Liver (tissue), 9 donors: ENCODE data around the gene CAVIN2. TPM values are rescaled to one million over a fixed set of nuclear protein-coding genes. Genes with fewer than 3 reads are reported as not detected.

ENCODE experiments used
- DNase-seq: peaks from one replicate; pipeline ENCODE4 v3.0.0-alpha.2; 2017; ENCODE audit warnings: low spot score
- H3K27ac ChIP-seq, 2 donors: one replicate each; pipeline ENCODE4 v1.7.0; 2013; ENCODE audit warnings: inconsistent platforms in 2 of 2, low read length in 2 of 2, control low read depth in 1 of 2, low read depth in 1 of 2, mild to moderate bottlenecking in 1 of 2
- H3K27me3 ChIP-seq, 4 donors: one replicate each; pipeline versions ENCODE4 v1.6.1 to v1.7.0; 2013; ENCODE audit warnings: low read length in 3 of 4, inconsistent platforms in 1 of 4, mild to moderate bottlenecking in 1 of 4, moderate library complexity in 1 of 4; ENCODE audit not compliant: control insufficient read depth in 4 of 4, insufficient read depth in 4 of 4
- H3K36me3 ChIP-seq, 4 donors: one replicate each; pipeline versions ENCODE4 v1.6.1 to v1.7.0; 2013; ENCODE audit warnings: low read length in 3 of 4, mild to moderate bottlenecking in 3 of 4, low read depth in 1 of 4, moderate library complexity in 1 of 4; ENCODE audit not compliant: control insufficient read depth in 4 of 4, insufficient read depth in 3 of 4
- H3K4me1 ChIP-seq, 4 donors: one replicate each; pipeline versions ENCODE4 v1.6.1 to v1.7.0; 2013; ENCODE audit warnings: low read length in 3 of 4, mild to moderate bottlenecking in 3 of 4, moderate library complexity in 1 of 4; ENCODE audit not compliant: control insufficient read depth in 4 of 4, insufficient read depth in 4 of 4
- H3K4me3 ChIP-seq, 3 donors: one replicate each; pipeline versions ENCODE4 v1.6.1 to v1.7.0; 2013; ENCODE audit warnings: low read length in 3 of 3, control low read depth in 1 of 3, low read depth in 1 of 3, mild to moderate bottlenecking in 1 of 3
- H3K9ac ChIP-seq, 2 donors: one replicate each; pipeline ENCODE4 v1.7.0; 2013; ENCODE audit warnings: low read length in 2 of 2, mild to moderate bottlenecking in 2 of 2, moderate library complexity in 2 of 2, control low read depth in 1 of 2, low read depth in 1 of 2
- H3K9me3 ChIP-seq, 4 donors: one replicate each; pipeline versions ENCODE4 v1.6.1 to v1.7.0; 2013; ENCODE audit warnings: low read length in 3 of 4; ENCODE audit not compliant: control insufficient read depth in 4 of 4
- FOXA1 ChIP-seq: IDR thresholded peaks from 2 replicates; pipeline ENCODE4 v1.6.1; 2016; ENCODE audit warnings: antibody characterized with exemption
- FOXA2 ChIP-seq: IDR thresholded peaks from 2 replicates; pipeline ENCODE4 v1.6.1; 2016; ENCODE audit warnings: antibody characterized with exemption
- GABPA ChIP-seq, 2 donors: IDR thresholded peaks in 1 of 2; conservative IDR thresholded peaks in 1 of 2; 2 replicates each; pipeline ENCODE4 v1.6.1; 2016; ENCODE audit warnings: antibody characterized with exemption in 2 of 2, mild to moderate bottlenecking in 1 of 2, moderate library complexity in 1 of 2
- HNF4A ChIP-seq, 2 donors: conservative IDR thresholded peaks; 2 replicates each; pipeline ENCODE4 v1.6.1; 2016; ENCODE audit warnings: antibody characterized with exemption in 2 of 2, mild to moderate bottlenecking in 2 of 2
- HNF4G ChIP-seq: IDR thresholded peaks from 2 replicates; pipeline ENCODE4 v1.6.1; 2016; ENCODE audit warnings: antibody characterized with exemption
- JUND ChIP-seq, 2 donors: IDR thresholded peaks; 2 replicates each; pipeline ENCODE4 v1.6.1; 2016; ENCODE audit warnings: antibody characterized with exemption in 2 of 2
- NR2F2 ChIP-seq: IDR thresholded peaks from 2 replicates; pipeline ENCODE4 v1.6.1; 2016; ENCODE audit warnings: antibody characterized with exemption
- RAD21 ChIP-seq, 2 donors: IDR thresholded peaks; 2 replicates each; pipeline ENCODE4 v1.6.1; 2016; ENCODE audit warnings: antibody characterized with exemption in 2 of 2, mild to moderate bottlenecking in 2 of 2
- SP1 ChIP-seq: IDR thresholded peaks from 2 replicates; pipeline ENCODE4 v1.6.1; 2018; ENCODE audit warnings: antibody characterized with exemption, mild to moderate bottlenecking
- TAF1 ChIP-seq: conservative IDR thresholded peaks from 2 replicates; pipeline ENCODE4 v1.6.1; 2016; ENCODE audit warnings: antibody characterized with exemption, mild to moderate bottlenecking
- ZBTB33 ChIP-seq: IDR thresholded peaks from 2 replicates; pipeline ENCODE4 v1.6.1; 2016; ENCODE audit warnings: antibody characterized with exemption
- WGBS: extraction: QIAGEN DNeasy Blood & Tissue Kit; methylation state at CpG from one replicate; pipeline ENCODE4 v1.1.7; 2013; 5-methylcytosine and 5-hydroxymethylcytosine counted together
- polyA plus RNA-seq, 2 donors: library from polyadenylated mRNA; stranded (reverse) in 1 of 2; unstranded in 1 of 2; fragments of 200-250 nt in 1 of 2; fragments of >200 nt in 1 of 2; fragmentation: Nextera tagmentation in 1 of 2; extraction: Ambion mirVana in 1 of 2; gene quantifications; one replicate each; pipeline versions ENCODE4 v1.2.1 to v1.2.3, GENCODE V29; 2013 to 2015
- total RNA-seq, 2 donors: library from RNA; depleted of rRNA; stranded (reverse); fragments of >200 nt; gene quantifications; one replicate each; pipeline ENCODE4 v1.2.3, GENCODE V29; 2014
- TF ChIP-seq, protein P1 (sequence below): IDR thresholded peaks from 2 replicates; pipeline ENCODE4 v1.6.1; 2016; ENCODE audit warnings: antibody characterized with exemption, mild to moderate bottlenecking
- TF ChIP-seq, protein P2 (sequence below): IDR thresholded peaks from 2 replicates; pipeline ENCODE4 v1.6.1; 2016; ENCODE audit warnings: antibody characterized with exemption
- donor health status: healthy.
- donor health status: healthy.
- donor health status: healthy.
- donor health status: healthy.
- donor health status: healthy.

Gene CAVIN2
- total and polyA plus RNA-seq, 4 donors: 13.3 to 20.7 (median 14.0) TPM

DNA sequence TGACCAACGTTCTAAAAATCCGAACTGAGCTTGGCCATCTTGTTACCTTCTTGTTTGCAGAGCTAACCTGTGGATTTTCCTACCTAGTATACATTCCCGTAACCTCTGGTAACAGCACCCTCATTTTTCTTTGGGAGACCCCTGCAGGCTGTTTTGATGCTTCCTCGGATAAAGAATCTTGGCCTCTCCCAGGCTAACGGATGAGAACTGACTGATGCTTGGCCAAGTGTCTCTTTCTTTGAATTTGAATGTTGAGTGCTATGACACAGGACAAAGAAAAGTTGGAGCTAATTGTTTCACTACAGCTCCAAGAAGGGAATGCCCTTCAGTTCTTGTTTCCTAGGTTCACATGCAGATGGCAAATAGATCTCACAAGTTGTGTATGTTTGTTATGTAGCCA lies 19.3 kb upstream of the CAVIN2 start:
- H3K36me3 ChIP-seq: no peaks in the 10 kb centered on the region
- H3K9ac ChIP-seq: no peak overlapping the region
- peak overlapping the region; percentile 47 to 80 for H3K27ac ChIP-seq
- H3K4me1 ChIP-seq: peaks cover 0 to 5% (median 1%) of the 10 kb centered on the region in 4 donors
- H3K9me3 ChIP-seq: no peaks in the 10 kb centered on the region
- no peak for DNase-seq
- H3K4me3 ChIP-seq: no peak overlapping the region
- TF ChIP-seq, protein P1, sequence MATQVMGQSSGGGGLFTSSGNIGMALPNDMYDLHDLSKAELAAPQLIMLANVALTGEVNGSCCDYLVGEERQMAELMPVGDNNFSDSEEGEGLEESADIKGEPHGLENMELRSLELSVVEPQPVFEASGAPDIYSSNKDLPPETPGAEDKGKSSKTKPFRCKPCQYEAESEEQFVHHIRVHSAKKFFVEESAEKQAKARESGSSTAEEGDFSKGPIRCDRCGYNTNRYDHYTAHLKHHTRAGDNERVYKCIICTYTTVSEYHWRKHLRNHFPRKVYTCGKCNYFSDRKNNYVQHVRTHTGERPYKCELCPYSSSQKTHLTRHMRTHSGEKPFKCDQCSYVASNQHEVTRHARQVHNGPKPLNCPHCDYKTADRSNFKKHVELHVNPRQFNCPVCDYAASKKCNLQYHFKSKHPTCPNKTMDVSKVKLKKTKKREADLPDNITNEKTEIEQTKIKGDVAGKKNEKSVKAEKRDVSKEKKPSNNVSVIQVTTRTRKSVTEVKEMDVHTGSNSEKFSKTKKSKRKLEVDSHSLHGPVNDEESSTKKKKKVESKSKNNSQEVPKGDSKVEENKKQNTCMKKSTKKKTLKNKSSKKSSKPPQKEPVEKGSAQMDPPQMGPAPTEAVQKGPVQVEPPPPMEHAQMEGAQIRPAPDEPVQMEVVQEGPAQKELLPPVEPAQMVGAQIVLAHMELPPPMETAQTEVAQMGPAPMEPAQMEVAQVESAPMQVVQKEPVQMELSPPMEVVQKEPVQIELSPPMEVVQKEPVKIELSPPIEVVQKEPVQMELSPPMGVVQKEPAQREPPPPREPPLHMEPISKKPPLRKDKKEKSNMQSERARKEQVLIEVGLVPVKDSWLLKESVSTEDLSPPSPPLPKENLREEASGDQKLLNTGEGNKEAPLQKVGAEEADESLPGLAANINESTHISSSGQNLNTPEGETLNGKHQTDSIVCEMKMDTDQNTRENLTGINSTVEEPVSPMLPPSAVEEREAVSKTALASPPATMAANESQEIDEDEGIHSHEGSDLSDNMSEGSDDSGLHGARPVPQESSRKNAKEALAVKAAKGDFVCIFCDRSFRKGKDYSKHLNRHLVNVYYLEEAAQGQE: no peak
- TF ChIP-seq HNF4G: no peak
- TF ChIP-seq JUND (IDR thresholded peaks at IDR 0.05): no peak
- TF ChIP-seq FOXA1: no peak
- TF ChIP-seq GABPA (IDR thresholded peaks at IDR 0.05 in 1 of 2, conservative IDR thresholded peaks at IDR 0.05 in 1 of 2): no peak
- TF ChIP-seq SP1: no peak
- no peak for TF ChIP-seq NR2F2
- no peak for TF ChIP-seq TAF1
- TF ChIP-seq, protein P2, sequence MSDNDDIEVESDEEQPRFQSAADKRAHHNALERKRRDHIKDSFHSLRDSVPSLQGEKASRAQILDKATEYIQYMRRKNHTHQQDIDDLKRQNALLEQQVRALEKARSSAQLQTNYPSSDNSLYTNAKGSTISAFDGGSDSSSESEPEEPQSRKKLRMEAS: no peak
- TF ChIP-seq RAD21 (IDR thresholded peaks at IDR 0.05): no peak
- TF ChIP-seq FOXA2: no peak
- 88% methylated on average over 5 of the region's 5 CpGs for WGBS
- no peaks in the 10 kb centered on the region for H3K27me3 ChIP-seq

DNA sequence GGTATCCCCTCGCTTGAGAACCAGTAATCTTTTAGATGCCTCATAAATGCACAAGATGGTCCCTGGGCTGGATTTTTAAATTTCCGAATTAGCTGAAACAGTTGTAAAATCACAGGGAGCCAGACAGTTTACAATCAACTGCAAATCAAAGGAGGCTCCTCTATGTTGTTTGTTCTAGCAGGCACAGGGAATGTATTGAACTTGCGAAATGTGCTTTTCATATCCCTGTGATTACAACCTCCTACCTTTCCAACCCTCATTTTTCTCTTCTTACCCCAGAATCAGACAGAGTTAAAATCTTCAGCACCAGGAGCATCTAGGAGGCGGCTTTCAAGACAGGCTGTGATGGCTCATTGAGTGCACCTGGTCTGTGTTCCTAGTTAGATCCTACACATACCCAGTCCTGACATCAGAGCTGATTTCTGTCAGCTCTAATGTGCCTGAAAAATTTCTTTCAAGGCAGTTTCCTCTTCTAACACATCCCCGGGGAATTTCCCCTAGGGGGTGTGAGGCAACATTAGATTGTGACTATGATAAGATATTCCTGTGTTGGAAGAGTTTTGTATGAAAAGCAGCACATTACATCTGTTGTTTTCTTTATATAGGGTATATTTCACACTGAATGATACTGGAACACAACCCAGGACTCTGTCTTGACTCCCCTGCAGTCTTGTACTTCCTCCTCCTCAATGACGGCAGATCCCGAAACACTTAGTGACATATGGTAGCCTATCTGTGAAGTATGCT lies 17.9 kb upstream of the CAVIN2 start:
- no peak overlapping the region for H3K9ac ChIP-seq
- H3K4me1 ChIP-seq: peaks cover 0 to 5% (median 1%) of the 10 kb centered on the region in 4 donors
- 80% methylated on average over 7 of the region's 7 CpGs for WGBS
- H3K36me3 ChIP-seq: no peaks in the 10 kb centered on the region
- H3K27ac ChIP-seq: no peak overlapping the region
- no peak overlapping the region for H3K4me3 ChIP-seq
- TF ChIP-seq HNF4A (conservative IDR thresholded peaks at IDR 0.05) (no peak), JUND (IDR thresholded peaks at IDR 0.05) (no peak), RAD21 (IDR thresholded peaks at IDR 0.05) (no peak), ZBTB33 (no peak)
- H3K9me3 ChIP-seq: no peaks in the 10 kb centered on the region
- DNase-seq: no peak
- H3K27me3 ChIP-seq: no peaks in the 10 kb centered on the region
